ENCODE data around the gene FAM3C.
A peak's percentile ranks its signal among the peaks of the same experiment; 100 is the strongest.
"Not testable (repeated sequence)": the region's sequence is repeated elsewhere in the genome, so short reads cannot be mapped to it uniquely, and the experiment has no call there.

The FAM3C gene

DNA sequence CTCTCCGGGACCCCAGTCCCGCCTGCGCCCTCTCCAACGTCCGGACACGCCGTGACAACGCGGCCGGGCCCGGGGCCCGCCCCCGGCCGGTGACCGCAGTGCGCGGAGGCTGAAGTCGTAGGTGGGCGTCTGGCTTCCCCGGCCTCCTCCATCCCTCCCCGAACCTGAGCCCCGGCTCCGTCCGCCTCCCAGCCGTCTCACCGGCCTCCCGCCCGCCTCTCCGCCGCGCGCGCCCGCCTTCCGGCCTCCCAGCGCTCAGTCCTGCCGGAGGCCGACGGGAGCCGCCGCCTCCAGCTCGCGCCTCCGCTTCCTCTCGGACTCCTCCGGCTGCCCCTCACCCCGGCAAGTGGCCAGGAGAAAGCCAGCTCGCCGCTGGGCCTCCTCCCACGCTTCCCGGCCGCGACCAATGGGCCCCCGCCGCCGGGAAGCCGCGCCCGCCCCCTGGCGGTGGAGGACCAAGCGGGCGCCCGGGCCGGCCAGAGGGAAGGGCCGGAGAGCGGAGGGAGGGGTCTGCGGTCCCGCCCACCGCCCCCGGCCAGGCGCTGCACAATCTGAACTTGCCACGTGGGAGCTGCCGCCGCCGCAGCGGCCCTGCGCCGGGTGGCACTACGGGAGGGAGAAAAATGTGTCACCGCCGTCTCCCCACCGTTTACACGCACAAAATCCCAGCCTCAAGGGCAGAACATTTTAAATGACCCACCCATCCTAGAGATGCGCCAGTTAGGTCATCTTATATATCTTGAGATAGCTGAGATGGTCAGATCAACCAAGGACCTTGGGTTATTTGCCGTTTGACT, at the start of gene FAM3C:
Gene FAM3C (minus strand): TSS at position 348 of the 797 bp plus-strand sequence. CDS start 13,339 bp downstream, outside the sequence.
- peak; percentile 79 for DNase-seq (ENCODE audit: low spot score)

- no peak for DNase-seq (ENCODE audit: low spot score)
These were observed 46.7 kb upstream of the FAM3C start for GRCh38 chr7:121442845-121443244.

DNA sequence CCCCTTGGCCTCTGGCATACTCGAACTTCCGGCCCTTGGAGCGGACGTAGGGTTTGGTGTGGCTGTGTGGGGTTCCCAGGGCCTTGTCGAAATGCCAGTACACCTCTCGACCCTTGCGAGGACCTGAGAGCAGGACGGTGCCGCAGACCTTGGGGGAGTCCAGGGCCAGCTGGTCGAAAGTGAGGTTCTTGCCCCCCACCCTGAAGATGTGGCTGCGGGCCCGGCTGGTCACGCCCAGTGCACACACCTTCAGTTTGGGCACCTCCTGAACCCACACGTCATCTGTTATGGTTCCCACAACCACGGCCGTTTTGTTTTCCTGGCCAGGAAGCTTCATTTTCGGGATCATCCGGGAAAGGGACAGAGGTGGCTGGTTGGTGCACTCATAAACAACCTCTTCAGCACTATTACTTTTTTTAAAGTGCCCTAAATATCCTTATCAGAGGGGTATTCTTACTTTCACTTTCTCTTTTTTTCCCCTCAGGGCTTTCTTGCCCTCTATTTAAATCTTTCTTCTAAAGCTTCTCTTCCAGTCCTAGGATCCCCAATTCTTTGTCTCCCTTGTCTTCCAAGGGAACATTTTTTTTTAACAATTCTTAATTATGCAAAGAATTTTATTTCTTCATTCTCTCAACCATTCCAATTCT, 44.9 kb upstream of the FAM3C start:
- DNase-seq (ENCODE audit: low spot score): no peak

DNA sequence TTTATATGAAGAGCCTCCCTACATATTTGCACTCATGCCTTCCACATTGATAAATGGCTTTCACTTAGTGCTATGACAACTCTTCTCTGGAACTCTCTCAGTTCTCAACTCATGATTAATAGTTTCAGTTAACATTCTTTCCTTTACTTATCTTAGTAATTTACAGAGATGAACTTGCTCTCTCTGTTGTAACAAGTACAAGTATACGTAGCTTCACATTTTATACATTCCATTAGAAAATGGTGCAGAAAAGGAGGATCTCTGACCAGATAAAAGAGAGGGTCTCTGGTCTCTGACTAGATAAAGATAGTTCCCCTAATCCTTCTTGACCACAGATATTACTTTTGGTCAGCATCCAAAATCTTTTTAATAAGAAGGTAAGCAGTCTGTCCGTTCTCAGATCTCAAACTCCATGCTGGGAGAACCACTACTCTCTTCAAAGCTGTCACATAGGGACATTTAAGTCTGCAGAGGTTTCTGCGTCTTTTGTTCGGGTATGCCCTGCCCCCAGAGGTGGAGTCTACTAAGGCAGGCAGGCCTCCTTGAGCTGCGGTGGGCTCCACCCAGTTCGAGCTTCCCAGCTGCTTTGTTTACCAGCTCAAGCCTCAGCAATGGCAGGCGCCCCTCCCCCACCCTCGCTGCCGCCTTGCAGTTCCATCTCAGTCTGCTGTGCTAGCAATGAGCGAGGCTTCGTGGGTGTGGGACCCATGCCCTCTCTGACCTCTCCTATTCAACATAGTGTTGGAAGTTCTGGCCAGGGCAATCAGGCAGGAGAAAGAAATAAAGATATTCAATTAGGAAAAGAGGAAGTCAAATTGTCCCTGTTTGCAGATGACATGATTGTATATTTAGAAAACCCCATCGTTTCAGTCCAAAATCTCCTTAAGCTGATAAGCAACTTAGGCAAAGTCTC, 42.2 kb upstream of the FAM3C start:
- not testable (repeated sequence) for DNase-seq (ENCODE audit: low spot score)

- DNase-seq (ENCODE audit: low spot score): no peak
These were observed 41.4 kb upstream of the FAM3C start for GRCh38 chr7:121437470-121437869.

- no peak for DNase-seq (ENCODE audit: low spot score)
These were observed 40.6 kb upstream of the FAM3C start for GRCh38 chr7:121436688-121437087.

- DNase-seq (ENCODE audit: low spot score): no peak
These were observed 40.0 kb upstream of the FAM3C start for GRCh38 chr7:121436136-121436535.

DNA sequence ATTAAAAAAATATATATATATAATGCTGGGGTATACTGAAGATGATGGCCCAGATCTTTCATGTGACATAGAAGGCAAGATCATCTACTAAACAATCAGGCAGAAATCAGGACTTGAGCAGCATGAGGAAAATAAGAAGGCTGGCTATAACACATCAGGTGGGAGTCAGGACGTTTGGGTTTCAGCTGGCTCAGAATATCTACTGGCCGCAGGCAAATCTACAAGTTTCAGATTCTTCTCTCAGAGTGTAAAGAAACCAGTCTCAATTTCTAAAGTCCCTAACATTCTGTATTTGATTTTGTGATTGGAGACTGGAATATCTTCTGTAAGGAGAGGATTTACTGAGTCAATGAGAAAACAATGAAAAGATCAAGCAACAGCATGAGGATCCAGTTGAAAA, 37.7 kb upstream of the FAM3C start:
- no peak for DNase-seq (ENCODE audit: low spot score)

- not testable (repeated sequence) for DNase-seq (ENCODE audit: low spot score)
These were observed 36.4 kb upstream of the FAM3C start for GRCh38 chr7:121432486-121432885.

DNA sequence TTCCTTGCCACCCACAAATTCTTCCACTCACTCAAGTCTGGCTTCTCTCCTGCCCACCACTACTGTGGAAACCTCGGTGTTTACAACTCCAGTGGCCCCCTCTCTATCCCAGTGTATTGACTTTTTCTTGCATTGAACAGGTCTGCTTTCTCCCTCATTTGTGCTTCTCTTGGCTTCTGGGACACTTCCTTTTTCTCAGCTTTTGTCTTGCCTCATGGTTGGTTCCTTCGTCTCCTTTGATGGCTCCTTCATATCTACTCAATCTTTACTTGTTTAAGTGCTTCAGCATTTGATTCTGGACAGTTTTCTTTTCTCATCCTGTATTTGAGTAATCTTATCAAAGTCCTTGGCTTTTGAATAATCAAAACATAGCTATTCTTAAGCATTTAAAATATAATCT, 35.9 kb upstream of the FAM3C start:
- no peak for DNase-seq (ENCODE audit: low spot score)

GRCh38 chr7:121431389-121431995, 35.4 kb upstream of the FAM3C start:
- no peak for DNase-seq (ENCODE audit: low spot score)

DNA sequence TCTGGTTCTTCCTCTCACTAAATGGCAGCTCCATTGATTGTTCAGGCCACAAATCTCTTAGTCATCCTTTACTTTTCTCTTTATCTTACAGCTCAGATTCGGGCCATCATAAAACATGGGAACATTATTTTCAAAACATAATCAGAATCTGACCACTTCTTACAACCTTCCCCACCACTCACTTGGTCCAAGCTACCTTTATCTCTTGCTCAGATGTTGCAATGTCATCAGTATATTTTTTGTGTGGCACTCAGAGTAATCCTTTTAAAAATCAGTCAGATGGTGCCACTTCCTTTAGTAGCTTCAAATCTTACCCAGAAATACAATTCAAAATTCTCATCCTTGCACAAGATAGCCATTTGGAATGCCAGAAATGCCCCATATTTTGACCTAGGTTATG, 34.5 kb upstream of the FAM3C start:
- no peak for DNase-seq (ENCODE audit: low spot score)

- DNase-seq (ENCODE audit: low spot score): no peak
These were observed 33.7 kb upstream of the FAM3C start for GRCh38 chr7:121429798-121430197.

- no peak for DNase-seq (ENCODE audit: low spot score)
These were observed 32.9 kb upstream of the FAM3C start for GRCh38 chr7:121428855-121429489.

- DNase-seq (ENCODE audit: low spot score): not testable (repeated sequence)
These were observed 25.6 kb upstream of the FAM3C start for GRCh38 chr7:121421743-121422142.

GRCh38 chr7:121420976-121421375, 24.9 kb upstream of the FAM3C start:
- no peak for DNase-seq (ENCODE audit: low spot score)

GRCh38 chr7:121419201-121420148, 23.4 kb upstream of the FAM3C start:
- DNase-seq (ENCODE audit: low spot score): no peak

- no peak for DNase-seq (ENCODE audit: low spot score)
These were observed 20.4 kb upstream of the FAM3C start for GRCh38 chr7:121416533-121416932.

GRCh38 chr7:121414436-121414835, 18.3 kb upstream of the FAM3C start:
- no peak for DNase-seq (ENCODE audit: low spot score)

- DNase-seq (ENCODE audit: low spot score): no peak
These were observed 15.5 kb upstream of the FAM3C start for GRCh38 chr7:121411597-121411979.
